PFSK-1 (cell line): ENCODE data around the gene CALML3.

Source experiments
- FOXP2 ChIP-seq: optimal IDR thresholded peaks from 2 replicates; pipeline ENCODE3; 2011; ENCODE audit warnings: borderline replicate concordance, control low read depth, inconsistent platforms; ENCODE audit not compliant: insufficient read depth; ENCODE audit errors: extremely low read length, extremely low read depth
- POLR2AphosphoS5 ChIP-seq: IDR thresholded peaks from 2 replicates; pipeline ENCODE4 v1.6.1; 2012; ENCODE audit warnings: low read depth, mild to moderate bottlenecking, control low read depth, low read length, moderate library complexity
- REST ChIP-seq, 2 experiments: IDR thresholded peaks; 2 replicates each; pipeline versions ENCODE4 v1.6.1 to v1.8.0; 2011 to 2012; ENCODE audit warnings: low read depth in 2 of 2, low read length in 2 of 2, control low read depth in 1 of 2, inconsistent platforms in 1 of 2, mild to moderate bottlenecking in 1 of 2, moderate library complexity in 1 of 2; ENCODE audit not compliant: insufficient read depth in 1 of 2
- SIN3A ChIP-seq: IDR thresholded peaks from 2 replicates; pipeline ENCODE4 v1.6.1; 2012; ENCODE audit warnings: mild to moderate bottlenecking, low read length, moderate library complexity, borderline replicate concordance; ENCODE audit not compliant: insufficient read depth
- TAF1 ChIP-seq: IDR thresholded peaks from 2 replicates; pipeline ENCODE4 v1.6.1; 2012; ENCODE audit warnings: low read length, control low read depth, borderline replicate concordance; ENCODE audit not compliant: insufficient read depth

The CALML3 gene

DNA sequence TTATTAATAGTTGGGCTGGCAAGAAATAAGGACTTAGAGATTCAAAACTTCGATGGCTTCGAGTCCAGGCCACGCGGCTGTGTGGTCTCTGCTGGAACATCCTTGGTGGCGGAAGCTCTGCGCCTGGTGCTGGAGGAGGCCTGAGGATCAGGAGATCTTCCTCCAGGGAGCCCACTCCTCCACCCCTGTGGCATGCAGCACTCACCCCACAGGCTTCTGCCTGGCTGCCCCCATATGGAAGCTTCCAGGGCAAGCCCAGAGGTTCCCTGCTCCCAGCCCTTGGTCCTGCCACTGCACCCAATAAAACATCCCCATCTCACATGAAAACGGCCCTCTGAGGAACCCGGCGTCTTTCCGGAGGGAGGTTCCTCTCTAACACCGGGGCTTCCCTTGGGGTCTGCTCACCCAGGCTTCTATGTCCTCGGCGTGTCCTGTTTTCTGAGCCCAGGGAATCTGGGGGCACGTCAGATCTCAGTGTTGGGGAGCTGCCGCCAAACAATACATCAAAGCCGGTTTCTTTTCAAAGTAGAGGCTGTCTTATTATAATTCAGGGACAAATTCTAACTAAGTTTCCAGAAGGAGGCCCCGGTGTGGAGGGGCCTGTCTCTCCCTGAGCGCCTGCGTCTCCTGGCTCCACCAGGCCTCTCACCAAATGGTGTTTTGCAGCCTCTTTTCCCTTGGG, 32.4 kb downstream of the CALML3 start:
- no peak for TF ChIP-seq SIN3A
- no peak for TF ChIP-seq TAF1
- no peak for TF ChIP-seq POLR2AphosphoS5
- TF ChIP-seq FOXP2 = no peak
- no peak for TF ChIP-seq REST (IDR thresholded peaks at IDR 0.05; ENCODE audit: insufficient read depth in 1 of 2, low read depth in 2 of 2, low read length in 2 of 2)

DNA sequence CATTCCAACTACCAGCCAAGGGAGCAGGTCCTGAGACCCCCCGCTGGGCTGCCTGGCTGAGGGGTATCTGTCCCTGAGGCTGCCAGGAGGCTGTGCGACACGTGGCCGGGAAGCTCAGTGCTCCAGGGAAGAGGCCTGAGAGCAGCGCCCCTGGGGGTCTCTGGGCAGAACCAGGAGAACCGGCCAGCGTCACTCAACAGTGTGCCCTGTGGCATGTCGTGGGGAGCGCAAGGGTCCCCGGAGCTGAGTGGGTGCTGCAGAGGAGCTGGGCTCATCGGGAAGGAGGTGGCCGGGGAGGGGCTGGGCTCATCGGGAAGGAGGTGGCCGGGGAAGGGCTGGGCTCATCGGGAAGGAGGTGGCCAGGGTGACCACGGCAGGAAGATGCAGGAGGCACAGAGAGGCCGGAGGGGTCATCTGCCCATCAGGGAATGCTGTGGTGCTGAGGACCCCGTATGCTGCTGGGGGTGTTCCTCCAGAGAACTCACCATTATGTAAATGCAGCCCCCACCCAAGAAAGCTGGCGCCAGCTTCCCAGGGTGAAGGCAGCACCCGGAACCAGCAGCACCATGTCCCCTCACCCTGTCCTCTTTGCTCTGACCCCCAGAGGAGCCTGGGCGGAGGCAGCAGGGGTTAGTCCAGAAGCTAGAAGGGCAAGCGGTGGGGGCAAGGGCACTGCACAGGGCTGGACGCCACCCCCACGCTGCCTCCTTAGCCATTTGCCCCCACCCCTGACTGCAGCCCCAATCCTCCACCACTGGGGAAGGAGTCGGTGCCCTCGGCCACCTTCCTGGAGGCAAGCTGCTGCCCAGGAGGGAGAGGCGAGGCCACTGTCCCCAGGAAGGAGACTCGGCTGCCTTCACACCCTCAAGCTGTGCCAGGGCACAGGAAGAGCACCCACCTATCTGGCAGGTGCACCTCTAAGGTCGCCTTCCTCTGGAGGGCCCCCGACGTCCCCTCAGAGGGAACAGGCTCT, 33.3 kb downstream of the CALML3 start:
- no peak for TF ChIP-seq POLR2AphosphoS5
- no peak for TF ChIP-seq SIN3A
- no peak for TF ChIP-seq FOXP2
- TF ChIP-seq REST (IDR thresholded peaks at IDR 0.05; ENCODE audit: insufficient read depth in 1 of 2, low read depth in 2 of 2, low read length in 2 of 2) = no peak
- TF ChIP-seq TAF1 = no peak

DNA sequence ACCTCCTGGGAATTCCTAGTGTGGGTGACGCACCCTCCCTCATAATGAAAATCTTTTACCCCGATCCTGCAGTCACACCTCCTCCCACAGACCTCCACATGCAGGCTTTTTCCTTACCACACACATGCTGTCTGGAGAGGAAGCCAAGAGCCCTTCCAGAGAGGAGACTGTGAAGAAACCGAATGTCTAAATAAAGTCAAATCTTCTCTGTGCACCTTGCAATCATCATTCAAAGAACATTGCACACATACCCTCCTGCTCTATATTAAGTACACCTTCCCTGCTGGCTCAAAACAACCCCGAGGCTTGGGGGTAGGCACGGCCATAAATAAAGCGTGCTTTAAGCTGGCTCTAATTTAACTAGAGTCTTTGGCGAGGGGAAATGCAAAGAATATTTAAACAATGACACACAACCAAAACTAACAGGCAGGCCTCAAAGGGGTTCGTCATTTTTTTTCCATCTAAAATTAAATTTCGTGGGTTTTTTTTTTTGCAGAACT, 34.9 kb downstream of the CALML3 start:
- TF ChIP-seq SIN3A (no peak), POLR2AphosphoS5 (no peak), REST (IDR thresholded peaks at IDR 0.05; ENCODE audit: insufficient read depth in 1 of 2, low read depth in 2 of 2, low read length in 2 of 2) (no peak), FOXP2 (no peak), TAF1 (no peak)

DNA sequence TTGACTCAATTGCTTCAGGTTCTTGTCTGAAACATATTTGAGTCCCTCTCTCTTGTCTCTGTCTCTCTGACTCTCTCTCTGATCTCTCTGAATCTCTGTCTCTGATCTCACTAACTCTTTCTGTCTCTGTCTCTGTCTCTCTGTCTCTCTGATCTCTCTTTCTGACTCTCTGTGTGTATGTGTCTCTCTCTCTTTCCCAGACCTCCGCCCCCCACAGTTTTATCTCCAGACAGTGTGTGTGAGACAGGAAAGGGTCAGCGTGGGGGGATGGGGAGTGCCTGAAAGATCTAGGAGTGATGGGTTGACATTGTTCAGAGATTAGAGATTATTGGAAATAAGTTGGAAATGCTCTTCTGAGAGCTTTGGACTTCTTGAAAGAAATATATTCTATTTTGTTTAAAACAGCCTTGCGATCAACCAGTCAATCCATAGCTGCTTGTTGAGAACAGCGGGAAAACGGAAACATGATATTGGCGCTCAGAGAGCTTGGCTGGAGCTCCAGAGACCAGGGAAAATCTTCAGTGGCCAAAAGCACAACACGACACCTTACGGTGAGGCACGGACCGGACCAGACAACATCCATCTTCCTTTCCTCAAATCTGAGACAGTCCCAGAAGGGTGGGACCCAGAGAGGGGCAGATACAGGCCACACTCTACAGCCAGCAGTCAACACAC, 35.5 kb downstream of the CALML3 start:
- TF ChIP-seq REST (IDR thresholded peaks at IDR 0.05; ENCODE audit: insufficient read depth in 1 of 2, low read depth in 2 of 2, low read length in 2 of 2) = no peak
- TF ChIP-seq TAF1 = no peak
- no peak for TF ChIP-seq SIN3A
- TF ChIP-seq POLR2AphosphoS5 = no peak
- TF ChIP-seq FOXP2 = no peak
